Nephron progenitor cell (in vitro differentiated cells): ENCODE measurements around the gene MRFAP1L1.

ENCODE experiments used
- DNase-seq: peaks from one replicate; pipeline ENCODE4 v3.0.0; 2021
- H3K27ac Mint-ChIP-seq: 2 replicates; pipeline ENCODE4 v1.8.0; 2021; ENCODE audit warnings: mild to moderate bottlenecking, moderate library complexity, mixed read lengths
- H3K27me3 Mint-ChIP-seq: 2 replicates; pipeline ENCODE4 v1.8.0; 2021; ENCODE audit warnings: mild to moderate bottlenecking, low read depth, mixed read lengths; ENCODE audit not compliant: poor library complexity
- H3K36me3 Mint-ChIP-seq: 2 replicates; pipeline ENCODE4 v1.8.0; 2021; ENCODE audit warnings: low read depth, mixed read lengths
- H3K4me1 Mint-ChIP-seq: 2 replicates; pipeline ENCODE4 v1.8.0; 2021; ENCODE audit warnings: mixed read lengths
- H3K4me3 Mint-ChIP-seq: 2 replicates; pipeline ENCODE4 v1.8.0; 2021; ENCODE audit warnings: mild to moderate bottlenecking, moderate library complexity, mixed read lengths
- H3K9me3 Mint-ChIP-seq: 2 replicates; pipeline ENCODE4 v1.8.0; 2021; ENCODE audit warnings: mild to moderate bottlenecking, moderate library complexity, mixed read lengths
- TF ChIP-seq, protein P1 (sequence below): fragments of 200-600 bp; sonication (generic); IDR thresholded peaks from 2 replicates; pipeline ENCODE4 v1.5.0; 2021; ENCODE audit warnings: antibody characterized with exemption

MRFAP1L1 gene

GRCh38 chr4:6689506-6689960 lies 20.1 kb downstream of the MRFAP1L1 start:
- H3K27me3 Mint-ChIP-seq: no peaks in the 10 kb centered on the region

DNA sequence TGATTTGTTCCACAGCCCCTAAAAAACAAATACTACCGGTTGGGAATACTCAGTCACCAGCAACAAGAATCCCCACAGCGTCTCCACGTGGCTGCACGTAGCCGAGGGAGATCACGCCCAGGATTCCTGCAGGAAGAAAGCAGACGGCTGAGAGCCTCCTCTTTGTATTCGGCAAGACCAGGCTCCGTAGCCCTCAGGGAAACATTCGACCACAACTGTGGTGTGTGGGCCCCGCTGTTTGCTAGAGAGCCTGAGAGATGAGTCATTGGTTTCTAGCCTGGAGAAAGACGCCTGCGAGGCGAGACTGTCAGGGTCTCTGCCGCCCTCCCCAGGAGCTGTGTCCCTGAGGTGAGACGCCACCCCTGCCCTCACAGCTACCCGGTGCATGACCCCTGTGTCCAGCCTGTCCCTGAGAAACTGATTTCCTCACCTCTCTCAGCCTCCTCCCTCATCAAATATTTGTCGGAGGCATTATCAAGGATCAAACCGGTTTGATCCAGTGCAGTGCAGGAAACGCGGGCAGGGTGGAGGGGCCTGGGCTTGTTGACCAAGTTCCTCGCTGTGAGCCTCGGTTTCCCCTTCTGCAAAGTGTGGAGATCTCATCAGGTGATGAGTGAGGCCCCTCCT lies 20.7 kb downstream of the MRFAP1L1 start:
- Mint-ChIP-seq H3K9me3 (peaks cover 20% of the 10 kb centered on the region), H3K36me3 (peaks cover 17% of the 10 kb centered on the region), H3K27me3 (no peaks in the 10 kb centered on the region), H3K4me1 (peaks cover 51% of the 10 kb centered on the region), H3K27ac (peak overlapping the region; percentile 42), H3K4me3 (no peak overlapping the region)
- TF ChIP-seq, protein P1, sequence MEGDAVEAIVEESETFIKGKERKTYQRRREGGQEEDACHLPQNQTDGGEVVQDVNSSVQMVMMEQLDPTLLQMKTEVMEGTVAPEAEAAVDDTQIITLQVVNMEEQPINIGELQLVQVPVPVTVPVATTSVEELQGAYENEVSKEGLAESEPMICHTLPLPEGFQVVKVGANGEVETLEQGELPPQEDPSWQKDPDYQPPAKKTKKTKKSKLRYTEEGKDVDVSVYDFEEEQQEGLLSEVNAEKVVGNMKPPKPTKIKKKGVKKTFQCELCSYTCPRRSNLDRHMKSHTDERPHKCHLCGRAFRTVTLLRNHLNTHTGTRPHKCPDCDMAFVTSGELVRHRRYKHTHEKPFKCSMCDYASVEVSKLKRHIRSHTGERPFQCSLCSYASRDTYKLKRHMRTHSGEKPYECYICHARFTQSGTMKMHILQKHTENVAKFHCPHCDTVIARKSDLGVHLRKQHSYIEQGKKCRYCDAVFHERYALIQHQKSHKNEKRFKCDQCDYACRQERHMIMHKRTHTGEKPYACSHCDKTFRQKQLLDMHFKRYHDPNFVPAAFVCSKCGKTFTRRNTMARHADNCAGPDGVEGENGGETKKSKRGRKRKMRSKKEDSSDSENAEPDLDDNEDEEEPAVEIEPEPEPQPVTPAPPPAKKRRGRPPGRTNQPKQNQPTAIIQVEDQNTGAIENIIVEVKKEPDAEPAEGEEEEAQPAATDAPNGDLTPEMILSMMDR: no peak
- DNase-seq: no peak

More at GRCh38 chr4:6689506-6689960, 20.1 kb downstream of the MRFAP1L1 start:
- H3K4me3 Mint-ChIP-seq: no peak overlapping the region
- H3K27ac Mint-ChIP-seq: peak overlapping the region; percentile 72
- peaks cover 20% of the 10 kb centered on the region for H3K9me3 Mint-ChIP-seq
- no peak for DNase-seq
- H3K36me3 Mint-ChIP-seq: peaks cover 17% of the 10 kb centered on the region
- peaks cover 55% of the 10 kb centered on the region for H3K4me1 Mint-ChIP-seq
- TF ChIP-seq, protein P1: no peak

DNA sequence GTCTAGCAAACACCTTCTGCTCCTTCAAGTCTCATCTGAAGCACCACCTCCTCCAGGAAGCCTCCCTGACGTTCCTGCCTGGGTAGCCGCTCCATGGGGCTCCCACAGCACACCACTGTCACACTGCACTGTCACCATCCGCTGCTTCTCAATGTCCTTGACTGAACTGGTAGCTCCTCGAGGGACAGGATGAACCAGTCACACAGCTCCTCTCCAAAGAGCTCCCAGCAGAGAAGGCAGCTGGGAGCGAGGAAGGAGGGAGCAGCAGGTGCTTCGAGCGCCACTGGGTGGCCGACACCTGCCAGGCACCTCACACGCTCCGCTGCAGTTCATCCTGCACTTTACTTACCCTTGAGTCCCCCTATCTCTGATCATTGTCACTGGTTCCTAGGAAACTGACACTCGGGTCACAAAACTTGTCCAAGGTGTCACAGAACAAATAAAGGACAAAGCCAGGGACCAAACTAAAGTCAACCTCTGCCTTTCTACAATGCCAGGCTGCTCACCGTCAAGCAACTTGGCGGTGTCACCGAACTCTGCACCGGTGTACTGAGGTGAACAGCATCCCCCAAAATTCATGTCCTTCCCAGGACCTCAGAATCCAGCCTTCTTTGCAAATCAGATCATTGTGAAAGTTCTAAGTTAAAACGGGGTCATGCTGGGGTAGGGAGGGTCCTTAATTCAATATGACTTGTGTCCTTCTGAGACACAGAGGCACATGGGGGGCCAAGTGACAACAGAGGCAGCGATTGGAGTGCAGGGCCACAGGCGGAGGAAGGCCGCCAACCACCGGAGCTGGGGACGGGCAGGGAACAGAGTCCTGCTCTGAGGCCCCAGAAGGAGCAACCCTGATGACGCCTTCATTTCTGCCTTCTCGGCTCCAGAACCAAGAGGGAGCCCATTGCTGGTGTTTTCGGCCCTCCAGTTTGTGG lies 21.5 kb downstream of the MRFAP1L1 start:
- TF ChIP-seq, protein P1: no peak
- Mint-ChIP-seq H3K36me3 (peaks cover 17% of the 10 kb centered on the region), H3K9me3 (peaks cover 20% of the 10 kb centered on the region), H3K27ac (peak overlapping the region; percentile 42), H3K4me1 (peaks cover 43% of the 10 kb centered on the region), H3K27me3 (no peaks in the 10 kb centered on the region), H3K4me3 (no peak overlapping the region)
- no peak for DNase-seq

- Mint-ChIP-seq H3K4me1 (peaks cover 31% of the 10 kb centered on the region), H3K27me3 (no peaks in the 10 kb centered on the region), H3K4me3 (no peak overlapping the region), H3K36me3 (peaks cover 17% of the 10 kb centered on the region), H3K9me3 (peaks cover 20% of the 10 kb centered on the region), H3K27ac (no peak overlapping the region)
- no peak for DNase-seq
- TF ChIP-seq, protein P1: no peak
Measured at GRCh38 chr4:6686104-6686787, 23.4 kb downstream of the MRFAP1L1 start.

DNA sequence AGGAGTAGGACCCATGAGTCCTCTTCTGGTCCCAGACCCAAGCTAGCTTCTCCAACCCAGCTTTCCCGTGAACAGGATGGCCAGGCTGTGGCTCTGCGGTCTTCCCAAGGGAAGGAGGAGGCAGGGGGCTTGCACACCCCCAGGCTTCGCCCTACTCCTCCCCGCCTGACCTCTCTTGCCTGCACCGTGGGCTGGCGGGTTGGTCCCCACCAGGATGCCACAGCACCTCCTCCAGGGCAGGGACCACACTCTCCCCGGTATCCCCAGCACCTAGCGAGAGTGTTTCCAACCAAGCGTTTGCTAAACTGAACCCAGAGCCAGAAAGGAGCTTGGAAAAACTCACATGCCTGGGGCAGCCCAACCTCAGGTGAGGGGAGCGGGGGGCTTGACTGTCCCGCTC lies 25.0 kb downstream of the MRFAP1L1 start:
- Mint-ChIP-seq H3K36me3 (peaks cover 31% of the 10 kb centered on the region), H3K9me3 (peaks cover 20% of the 10 kb centered on the region), H3K4me3 (no peak overlapping the region), H3K27ac (no peak overlapping the region), H3K27me3 (no peaks in the 10 kb centered on the region), H3K4me1 (peaks cover 16% of the 10 kb centered on the region)
- TF ChIP-seq, protein P1: no peak
- no peak for DNase-seq
